GM19193 (cell line): ENCODE results near the gene TGFB1.

Experiments used
- POLR2A ChIP-seq: IDR thresholded peaks from 4 replicates; pipeline ENCODE4 v1.6.1; 2011; ENCODE audit not compliant: insufficient read depth, insufficient read length; ENCODE audit errors: extremely low read depth

TGFB1 gene

DNA sequence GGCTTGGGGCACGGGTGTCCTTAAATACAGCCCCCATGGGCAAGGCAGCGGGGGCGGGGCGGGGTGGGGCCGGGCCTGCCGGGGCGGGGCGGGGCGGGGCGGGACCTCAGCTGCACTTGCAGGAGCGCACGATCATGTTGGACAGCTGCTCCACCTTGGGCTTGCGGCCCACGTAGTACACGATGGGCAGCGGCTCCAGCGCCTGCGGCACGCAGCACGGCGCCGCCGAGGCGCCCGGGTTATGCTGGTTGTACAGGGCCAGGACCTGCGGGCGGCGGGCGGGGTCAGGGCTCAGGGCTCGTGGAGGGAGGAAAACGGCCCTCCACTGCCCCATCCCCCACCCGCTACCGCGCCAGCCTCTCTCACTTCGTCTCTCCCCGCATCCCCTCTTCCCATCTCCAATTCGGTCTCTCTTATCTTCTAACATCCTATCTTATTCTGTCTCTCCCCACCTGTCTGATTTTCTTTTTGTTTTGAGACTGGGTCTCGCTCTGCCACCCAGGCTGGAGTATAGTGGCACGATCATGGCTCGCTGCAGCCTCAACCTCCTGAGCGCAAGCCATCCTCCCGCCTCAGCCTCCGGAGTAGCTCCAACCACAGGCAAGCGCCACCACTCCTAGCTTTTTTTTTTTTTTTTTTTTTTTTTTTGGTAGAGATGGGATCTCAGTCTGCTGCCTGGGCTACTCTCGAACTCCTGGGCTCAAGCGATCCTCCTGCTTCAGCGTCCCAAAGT is 22.6 kb downstream of the TGFB1 start:
- TF ChIP-seq POLR2A: no peak

DNA sequence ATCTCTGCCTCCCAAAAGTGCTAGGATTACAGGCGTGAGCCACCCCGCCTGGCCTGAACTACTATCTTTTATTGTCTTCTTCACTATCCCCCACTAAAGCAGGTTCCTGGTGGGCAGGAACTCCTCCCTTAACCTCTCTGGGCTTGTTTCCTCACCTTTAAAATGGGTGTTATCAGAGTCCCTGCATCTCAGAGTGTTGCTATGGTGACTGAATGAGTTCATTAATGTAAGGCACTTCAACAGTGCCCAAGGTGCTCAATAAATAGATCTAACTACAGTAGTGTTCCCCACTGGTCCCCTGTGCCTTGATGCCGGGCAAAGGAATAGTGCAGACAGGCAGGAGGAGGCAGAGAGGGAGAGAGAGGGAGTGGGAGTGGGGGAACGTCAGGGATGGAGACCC is 23.2 kb downstream of the TGFB1 start:
- no peak for TF ChIP-seq POLR2A

DNA sequence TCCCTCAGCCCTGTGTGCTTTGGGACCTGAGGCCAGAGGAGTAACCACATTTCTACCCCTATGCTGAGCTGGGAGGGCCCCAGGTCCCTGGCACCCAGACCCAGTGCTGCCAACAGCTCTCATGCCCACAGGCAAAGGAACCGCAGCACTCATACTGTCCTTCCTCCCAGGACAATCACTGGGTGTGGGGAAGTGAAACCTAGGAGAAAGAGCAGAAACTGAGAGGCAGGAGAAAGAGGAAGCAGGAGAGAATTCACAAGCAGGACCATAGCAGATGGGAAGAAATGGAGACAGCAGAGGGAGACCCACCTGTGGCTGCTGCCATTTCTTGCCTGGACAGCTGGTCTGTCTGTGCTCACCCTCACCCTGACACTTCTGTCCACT is 24.9 kb downstream of the TGFB1 start:
- no peak for TF ChIP-seq POLR2A

DNA sequence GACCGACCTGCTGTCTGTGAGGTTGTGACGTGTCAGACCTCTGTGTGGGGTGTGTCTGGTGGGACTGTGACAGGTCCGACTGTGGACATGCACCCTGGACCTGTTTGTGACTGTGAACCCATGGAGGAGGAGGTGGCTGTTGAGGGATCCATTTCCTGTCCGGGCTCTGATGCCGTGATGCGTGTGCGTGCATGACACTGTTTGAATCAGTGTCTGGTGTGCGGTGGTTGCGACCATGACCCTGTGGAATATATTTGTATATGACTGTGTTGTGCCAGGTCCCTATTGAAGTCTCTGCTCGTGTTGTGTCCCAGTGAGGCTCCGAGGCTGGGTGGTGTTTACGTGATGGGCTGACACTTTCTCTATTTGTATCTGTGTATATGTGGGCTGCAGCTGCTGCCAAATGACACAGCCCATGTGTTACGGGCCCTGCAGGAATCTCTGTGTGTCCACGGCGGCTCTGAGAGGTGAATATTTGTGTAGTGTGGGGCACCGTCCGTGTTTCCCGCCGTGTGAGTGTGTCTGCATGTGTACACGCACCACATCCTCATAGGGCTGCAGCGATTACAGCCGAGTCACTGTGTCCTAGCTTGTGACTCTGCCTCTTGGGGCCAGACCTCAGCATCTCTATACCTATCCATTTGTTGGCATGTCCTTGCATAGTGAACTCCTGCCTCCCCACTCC is 25.4 kb downstream of the TGFB1 start:
- TF ChIP-seq POLR2A: no peak

DNA sequence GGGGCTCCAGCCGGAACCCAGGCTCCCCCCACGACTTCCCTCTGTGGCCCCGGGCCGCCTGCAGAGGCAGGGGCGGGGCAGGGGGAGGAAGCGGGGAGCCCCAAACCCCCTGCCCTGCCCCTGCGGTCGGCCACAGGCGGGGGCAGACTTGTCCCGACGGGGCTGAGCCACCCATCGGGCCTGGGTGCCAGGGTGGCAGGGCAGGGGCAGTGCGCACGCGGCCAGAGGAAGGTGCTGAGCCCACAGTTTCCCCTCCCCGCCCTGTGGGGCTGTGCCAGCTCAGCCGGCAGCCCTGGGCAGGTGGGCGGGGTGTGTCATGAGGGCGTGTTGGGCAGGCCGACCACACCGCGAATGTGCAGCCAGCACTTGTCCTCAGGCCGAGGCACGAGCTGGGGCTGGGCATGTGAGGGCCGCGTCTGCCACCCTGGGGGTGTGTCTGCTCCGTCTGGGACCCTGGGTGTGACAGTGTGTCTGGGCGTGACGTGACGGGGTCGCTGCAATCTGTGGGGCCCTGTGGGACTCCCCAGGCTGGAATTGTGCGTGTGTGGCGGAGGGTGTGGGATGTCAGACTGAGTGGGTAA is 26.1 kb downstream of the TGFB1 start:
- peak; percentile 54 for TF ChIP-seq POLR2A

DNA sequence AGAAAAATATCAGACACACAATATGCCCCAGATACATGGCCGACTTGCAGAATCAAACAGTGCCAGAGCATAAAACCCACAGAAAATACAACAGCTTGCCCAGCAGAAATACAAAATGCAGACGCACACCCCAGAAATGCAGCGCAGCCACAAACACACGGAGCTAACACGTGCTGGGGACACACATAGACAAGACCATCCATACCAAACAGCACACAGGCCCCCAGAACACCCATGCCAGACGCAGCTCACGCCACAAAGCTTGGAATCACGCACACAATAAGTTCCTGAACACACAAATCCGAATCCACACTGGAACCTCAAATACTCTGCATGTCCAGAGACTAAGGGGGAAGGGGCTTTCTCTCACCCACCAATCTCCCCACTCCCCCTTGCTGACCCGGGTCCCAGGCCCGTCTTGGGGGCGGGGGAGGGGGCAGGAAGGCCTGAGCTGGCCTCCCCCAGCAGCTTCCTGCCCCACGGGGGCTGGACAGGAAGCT is 26.6 kb downstream of the TGFB1 start:
- no peak for TF ChIP-seq POLR2A

DNA sequence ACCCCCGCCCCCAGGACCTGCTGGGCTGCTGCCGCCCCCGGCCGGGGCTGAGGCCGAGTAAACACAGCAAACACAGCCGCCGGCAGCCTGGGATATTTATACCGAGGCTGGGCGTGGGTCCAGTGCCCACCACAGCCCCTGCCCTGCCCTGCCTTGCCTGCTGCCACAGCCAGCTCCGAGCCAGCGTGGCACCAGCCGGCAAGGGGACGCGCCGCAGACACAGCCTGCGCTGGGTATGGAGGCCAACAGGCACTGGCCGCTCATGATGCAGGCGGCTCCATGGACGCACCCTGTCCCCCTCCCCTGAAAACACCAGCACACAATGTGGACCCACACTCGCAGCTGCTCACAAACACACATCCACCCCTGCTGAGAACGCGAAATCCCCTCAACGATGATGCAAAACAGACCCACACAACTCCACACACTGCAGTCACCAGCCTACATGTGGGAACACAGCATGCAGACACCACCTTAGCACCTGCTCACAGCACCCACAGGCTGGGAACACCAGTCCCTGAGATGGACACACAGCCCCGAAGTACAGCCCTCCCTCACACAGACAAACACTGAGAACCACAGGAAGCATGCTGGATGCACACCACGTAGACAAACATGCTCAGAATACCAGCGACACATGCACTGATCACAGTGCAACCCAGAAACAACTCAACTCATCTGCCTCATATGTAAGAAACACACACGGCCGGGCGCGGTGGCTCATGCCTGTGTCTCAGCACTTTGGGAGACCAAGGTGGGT is 27.6 kb downstream of the TGFB1 start:
- TF ChIP-seq POLR2A: no peak

DNA sequence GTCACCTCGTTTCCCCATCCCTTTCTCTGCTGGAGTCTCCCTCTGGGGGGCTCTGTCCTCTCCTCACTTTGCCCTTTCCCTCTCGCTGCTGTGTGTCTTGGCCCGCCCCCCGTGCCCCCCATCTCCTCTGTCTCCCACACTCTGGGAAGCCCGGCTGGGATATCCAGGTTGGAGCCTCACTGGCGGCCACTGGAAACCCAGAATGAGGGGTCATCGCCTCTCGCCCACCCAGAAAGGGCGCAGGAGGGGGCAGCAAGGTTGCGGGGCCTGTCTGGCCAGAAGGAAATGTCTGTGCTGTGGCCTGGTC is 28.1 kb downstream of the TGFB1 start:
- TF ChIP-seq POLR2A: no peak

DNA sequence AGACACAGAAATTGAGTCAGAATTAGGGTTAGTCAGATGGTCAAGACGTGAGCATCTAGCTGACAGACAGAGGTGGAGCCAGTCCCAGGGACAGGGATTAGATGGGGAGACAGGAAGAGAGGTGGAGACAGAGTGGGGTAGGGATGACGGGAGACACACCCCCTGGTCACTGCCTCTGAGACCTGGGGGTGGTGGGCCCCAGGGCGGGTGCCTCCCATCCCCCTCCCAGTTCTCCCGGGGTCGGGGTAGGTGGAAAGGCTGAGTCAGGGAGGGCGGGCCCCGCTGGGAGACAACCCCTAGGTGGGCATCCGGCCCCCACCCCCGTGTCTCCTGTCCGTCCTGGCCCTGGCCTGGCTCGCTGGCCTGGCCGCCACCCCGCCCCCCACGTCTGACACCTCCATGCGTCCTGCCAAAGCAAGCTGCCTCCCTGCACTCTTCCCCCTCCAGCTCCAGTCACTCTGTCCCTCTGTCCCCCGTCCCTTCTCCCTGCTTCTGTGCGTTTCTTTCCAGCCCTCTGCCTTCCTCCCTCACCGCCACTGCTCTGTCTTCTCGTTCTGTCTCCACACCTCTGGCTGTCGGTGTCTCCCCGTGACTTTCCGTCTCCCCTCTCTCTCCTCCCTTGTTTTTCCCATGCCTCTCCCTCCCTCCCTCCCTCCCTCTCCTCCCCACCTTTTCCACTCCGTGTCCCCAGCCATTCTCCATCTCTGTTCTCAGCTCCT is 28.6 kb downstream of the TGFB1 start:
- no peak for TF ChIP-seq POLR2A

DNA sequence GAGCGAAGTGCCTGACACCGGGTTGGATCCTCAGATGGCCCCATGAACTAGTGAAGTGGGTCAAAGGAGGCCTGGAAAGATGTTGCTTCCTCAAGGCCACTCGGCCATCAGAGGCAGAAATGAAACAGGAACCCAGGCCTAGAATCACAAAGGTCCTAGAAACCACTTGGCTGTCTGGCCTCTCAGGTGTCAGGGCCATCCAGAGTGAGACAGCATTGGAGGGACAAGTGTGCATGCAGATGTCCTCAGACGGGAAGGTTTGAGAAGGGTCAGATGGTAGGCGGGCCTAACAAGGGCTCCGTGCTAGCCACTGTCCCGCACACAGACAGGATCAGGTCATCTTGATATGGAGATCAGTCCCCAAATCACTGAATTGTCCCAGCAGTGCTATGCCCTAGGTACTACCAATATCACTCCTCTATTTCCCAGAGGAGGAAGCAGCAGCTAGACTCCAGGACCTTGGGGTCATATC is 29.5 kb downstream of the TGFB1 start:
- no peak for TF ChIP-seq POLR2A

DNA sequence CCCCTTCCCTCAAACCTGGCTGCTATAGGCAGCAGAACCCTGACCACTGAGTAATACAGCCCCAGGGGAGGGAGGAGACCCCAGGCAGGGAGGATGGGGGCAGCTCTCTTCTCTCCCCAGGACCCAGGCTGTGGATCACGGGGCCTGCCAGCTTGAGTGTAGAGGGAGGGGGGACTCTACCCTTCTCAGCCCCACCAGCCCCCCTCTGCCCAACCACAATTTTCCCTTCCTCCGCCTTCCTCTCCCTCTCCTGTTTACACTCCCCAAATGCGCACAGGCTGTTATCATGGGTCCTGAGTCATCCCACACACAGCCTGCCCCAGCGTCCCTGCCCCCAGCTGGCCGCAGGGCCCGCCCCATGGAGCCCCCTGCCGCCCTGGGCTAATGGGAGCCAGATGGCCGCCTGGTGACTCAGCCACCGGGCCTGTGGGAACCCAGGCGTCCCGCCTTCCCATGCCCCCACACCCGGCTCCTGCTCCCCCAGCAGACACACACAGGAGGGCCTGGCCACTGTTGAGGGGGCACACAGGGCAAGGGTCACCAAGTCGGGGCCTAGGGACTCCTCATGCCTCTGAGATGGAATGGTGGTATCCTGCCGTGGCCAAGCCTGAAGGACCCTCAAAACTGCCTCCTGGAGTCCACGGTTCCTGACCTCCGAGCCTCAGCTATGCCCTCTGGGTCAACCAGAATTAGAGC is 30.1 kb downstream of the TGFB1 start:
- TF ChIP-seq POLR2A: no peak

DNA sequence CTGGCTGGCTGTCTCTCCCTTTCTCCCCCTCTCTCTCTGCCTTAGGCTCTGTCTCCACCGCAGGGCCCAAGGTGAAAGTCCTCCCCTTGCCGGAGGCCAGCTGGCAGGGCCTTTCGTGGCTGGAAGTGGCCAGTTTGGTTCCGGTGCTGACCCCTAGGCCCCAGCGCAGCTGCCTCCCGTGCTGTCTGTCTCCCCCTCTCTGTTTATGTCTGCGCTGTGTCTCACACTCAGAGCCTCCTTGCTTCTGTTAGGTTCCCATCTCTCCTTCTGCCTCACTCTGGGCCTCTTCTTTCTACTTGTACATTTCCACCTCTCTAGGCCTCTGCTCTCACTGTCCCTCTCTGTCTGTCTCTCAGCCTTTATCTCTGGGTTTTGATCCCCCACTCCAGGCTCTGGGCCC is 30.7 kb downstream of the TGFB1 start:
- no peak for TF ChIP-seq POLR2A

DNA sequence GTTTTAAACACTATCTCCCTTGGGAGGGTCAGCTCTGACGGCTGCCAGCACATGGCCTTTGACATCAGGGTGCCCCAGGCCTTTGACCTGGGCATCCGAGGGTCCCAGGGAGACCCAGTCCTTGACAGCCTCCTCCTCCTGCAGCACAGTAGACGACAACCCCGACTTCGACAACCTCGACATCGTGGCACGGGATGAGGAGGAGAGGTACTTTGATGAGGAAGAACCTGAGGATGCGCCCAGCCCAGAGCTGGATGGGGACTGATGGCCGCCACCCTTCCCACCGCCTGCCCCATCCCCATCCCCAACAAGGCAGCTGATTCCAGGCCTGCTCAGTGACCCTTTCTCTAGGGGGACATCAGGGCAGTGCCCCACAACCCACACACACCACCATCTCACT is 31.3 kb downstream of the TGFB1 start:
- no peak for TF ChIP-seq POLR2A
